Tibial nerve (tissue), 4 donors: ENCODE data around the gene PCDHB10. TPM values are rescaled to one million over a fixed set of nuclear protein-coding genes. Genes with fewer than 3 reads are reported as not detected.
"Not testable (repeated sequence)": the region's sequence is repeated elsewhere in the genome, so short reads cannot be mapped to it uniquely, and the experiment has no call there.

Experiments used
- DNase-seq, 2 donors: peaks; one replicate each; pipeline ENCODE4 v3.0.0-alpha.2; 2019; ENCODE audit warnings: low spot score in 2 of 2
- H3K27ac ChIP-seq, 4 donors: fragments of 200-600 bp; sonication (generic) in 3 of 4; one replicate each; pipeline ENCODE4 v1.5.1; 2017 to 2019; ENCODE audit warnings: mild to moderate bottlenecking in 1 of 4
- H3K27me3 ChIP-seq, 2 donors: fragments of 200-600 bp; sonication (generic) in 1 of 2; one replicate each; pipeline versions ENCODE4 v1.5.1 to v1.6.0; 2017 to 2019
- H3K36me3 ChIP-seq, 3 donors: fragments of 200-600 bp; sonication (generic); one replicate each; pipeline ENCODE4 v1.5.1; 2018 to 2019
- H3K4me1 ChIP-seq, 4 donors: fragments of 200-600 bp; sonication (generic) in 3 of 4; one replicate each; pipeline ENCODE4 v1.5.1; 2017 to 2019
- H3K4me3 ChIP-seq, 4 donors: fragments of 200-600 bp; sonication (generic) in 3 of 4; one replicate each; pipeline ENCODE4 v1.5.1; 2017 to 2019; ENCODE audit warnings: mild to moderate bottlenecking in 1 of 4, moderate library complexity in 1 of 4
- H3K9me3 ChIP-seq, 4 donors: fragments of 200-600 bp; sonication (generic) in 3 of 4; one replicate each; pipeline ENCODE4 v1.5.1; 2017 to 2019
- EP300 ChIP-seq, 2 donors: sonication (generic); formaldehyde crosslinking; IDR thresholded peaks; one replicate each; pipeline ENCODE4 v1.6.1; 2017; ENCODE audit warnings: antibody characterized with exemption in 2 of 2, mild to moderate bottlenecking in 1 of 2
- POLR2A ChIP-seq, 2 donors: fragments of 450-650 bp; IDR thresholded peaks; one replicate each; pipeline ENCODE4 v1.6.1; 2017; ENCODE audit warnings: antibody characterized with exemption in 2 of 2, mild to moderate bottlenecking in 2 of 2, moderate library complexity in 2 of 2
- WGBS, 2 donors: methylation state at CpG; one replicate each; pipeline ENCODE4 v1.1.5; 2018; 5-methylcytosine and 5-hydroxymethylcytosine counted together
- total RNA-seq, 4 donors: library from RNA; depleted of rRNA; stranded (reverse); fragments of >200 nt; gene quantifications; one replicate each; pipeline ENCODE4 v1.1.0, GENCODE V29; 2016
- TF ChIP-seq, protein P1 (sequence below), 5 experiments: fragments of 200-600 bp in 3 of 5; fragments of 450-650 bp in 2 of 5; sonication (generic) in 3 of 5; IDR thresholded peaks; one replicate each; pipeline ENCODE4 v1.5.1; 2016 to 2019; ENCODE audit warnings: antibody characterized with exemption in 5 of 5, mild to moderate bottlenecking in 3 of 5, moderate library complexity in 2 of 5

PCDHB10 gene
- total RNA-seq, 4 donors from 2014 or later = 4.8 to 10.4 (median 5.6) TPM

DNA sequence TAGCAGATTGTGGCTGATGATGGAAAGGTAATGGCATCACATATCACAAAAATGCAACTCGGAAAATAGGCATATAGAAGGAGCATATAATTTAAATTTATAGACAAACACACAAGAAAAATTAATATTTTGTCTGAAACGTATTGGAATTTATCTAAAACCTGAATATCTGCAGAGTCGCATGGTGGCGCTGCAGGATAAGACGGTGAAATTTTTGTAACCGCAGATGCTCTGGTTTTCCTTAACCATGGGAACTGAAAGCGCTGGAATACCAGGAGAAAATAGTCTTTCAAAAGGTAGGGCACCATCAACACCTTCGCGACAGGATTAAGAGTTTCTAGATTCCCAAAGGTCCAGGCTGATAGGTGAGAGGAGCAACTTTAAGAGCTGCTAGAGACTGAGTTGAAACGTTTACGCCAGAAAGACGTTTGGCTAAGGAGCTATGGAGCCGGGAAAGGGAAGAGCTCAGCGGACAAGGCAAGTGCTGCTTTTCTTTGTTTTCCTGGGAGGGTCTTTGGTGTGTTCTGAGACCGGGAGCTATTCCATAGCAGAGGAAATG, 42.0 kb downstream of the PCDHB10 start:
- H3K4me1 ChIP-seq = no peaks in the 10 kb centered on the region

DNA sequence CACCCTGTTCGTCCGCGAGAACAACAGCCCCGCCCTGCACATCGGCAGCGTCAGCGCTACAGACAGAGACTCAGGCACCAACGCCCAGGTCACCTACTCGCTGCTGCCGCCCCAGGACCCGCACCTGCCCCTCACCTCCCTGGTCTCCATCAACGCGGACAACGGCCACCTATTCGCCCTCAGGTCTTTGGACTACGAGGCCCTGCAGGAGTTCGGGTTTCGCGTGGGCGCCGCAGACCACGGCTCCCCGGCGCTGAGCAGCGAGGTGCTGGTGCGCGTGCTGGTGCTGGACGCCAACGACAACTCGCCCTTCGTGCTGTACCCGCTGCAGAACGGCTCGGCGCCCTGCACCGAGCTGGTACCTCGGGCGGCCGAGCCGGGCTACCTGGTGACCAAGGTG, 43.8 kb downstream of the PCDHB10 start:
- peaks cover 4 to 100% (median 55%) of the 10 kb centered on the region in 4 donors for H3K9me3 ChIP-seq
- not testable (repeated sequence) for H3K4me3 ChIP-seq, H3K36me3 ChIP-seq, H3K27me3 ChIP-seq, DNase-seq, H3K27ac ChIP-seq, H3K4me1 ChIP-seq
- WGBS, 2 donors = 30 to 39% methylated on average over 17 to 22 of the region's 40 CpGs

More for the DNA sequence above, 42.0 kb downstream of the PCDHB10 start:
- Histone ChIP-seq H3K36me3 (peaks cover 0 to 10% (median 0%) of the 10 kb centered on the region in 3 donors), H3K27me3 (no peaks in the 10 kb centered on the region), H3K9me3 (peaks cover 4 to 96% (median 48%) of the 10 kb centered on the region in 4 donors), H3K4me3 (peak overlapping the region in 1 of 4 donors; percentile 9), H3K27ac (no peak overlapping the region)
- no peak for DNase-seq
- TF ChIP-seq, protein P1, sequence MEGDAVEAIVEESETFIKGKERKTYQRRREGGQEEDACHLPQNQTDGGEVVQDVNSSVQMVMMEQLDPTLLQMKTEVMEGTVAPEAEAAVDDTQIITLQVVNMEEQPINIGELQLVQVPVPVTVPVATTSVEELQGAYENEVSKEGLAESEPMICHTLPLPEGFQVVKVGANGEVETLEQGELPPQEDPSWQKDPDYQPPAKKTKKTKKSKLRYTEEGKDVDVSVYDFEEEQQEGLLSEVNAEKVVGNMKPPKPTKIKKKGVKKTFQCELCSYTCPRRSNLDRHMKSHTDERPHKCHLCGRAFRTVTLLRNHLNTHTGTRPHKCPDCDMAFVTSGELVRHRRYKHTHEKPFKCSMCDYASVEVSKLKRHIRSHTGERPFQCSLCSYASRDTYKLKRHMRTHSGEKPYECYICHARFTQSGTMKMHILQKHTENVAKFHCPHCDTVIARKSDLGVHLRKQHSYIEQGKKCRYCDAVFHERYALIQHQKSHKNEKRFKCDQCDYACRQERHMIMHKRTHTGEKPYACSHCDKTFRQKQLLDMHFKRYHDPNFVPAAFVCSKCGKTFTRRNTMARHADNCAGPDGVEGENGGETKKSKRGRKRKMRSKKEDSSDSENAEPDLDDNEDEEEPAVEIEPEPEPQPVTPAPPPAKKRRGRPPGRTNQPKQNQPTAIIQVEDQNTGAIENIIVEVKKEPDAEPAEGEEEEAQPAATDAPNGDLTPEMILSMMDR (IDR thresholded peaks at IDR 0.05) = no peak
- no peak for TF ChIP-seq POLR2A (IDR thresholded peaks at IDR 0.05)
- no peak for TF ChIP-seq EP300 (IDR thresholded peaks at IDR 0.05)
- 6 to 11% methylated on average over 15 of the region's 15 CpGs for WGBS, 2 donors

DNA sequence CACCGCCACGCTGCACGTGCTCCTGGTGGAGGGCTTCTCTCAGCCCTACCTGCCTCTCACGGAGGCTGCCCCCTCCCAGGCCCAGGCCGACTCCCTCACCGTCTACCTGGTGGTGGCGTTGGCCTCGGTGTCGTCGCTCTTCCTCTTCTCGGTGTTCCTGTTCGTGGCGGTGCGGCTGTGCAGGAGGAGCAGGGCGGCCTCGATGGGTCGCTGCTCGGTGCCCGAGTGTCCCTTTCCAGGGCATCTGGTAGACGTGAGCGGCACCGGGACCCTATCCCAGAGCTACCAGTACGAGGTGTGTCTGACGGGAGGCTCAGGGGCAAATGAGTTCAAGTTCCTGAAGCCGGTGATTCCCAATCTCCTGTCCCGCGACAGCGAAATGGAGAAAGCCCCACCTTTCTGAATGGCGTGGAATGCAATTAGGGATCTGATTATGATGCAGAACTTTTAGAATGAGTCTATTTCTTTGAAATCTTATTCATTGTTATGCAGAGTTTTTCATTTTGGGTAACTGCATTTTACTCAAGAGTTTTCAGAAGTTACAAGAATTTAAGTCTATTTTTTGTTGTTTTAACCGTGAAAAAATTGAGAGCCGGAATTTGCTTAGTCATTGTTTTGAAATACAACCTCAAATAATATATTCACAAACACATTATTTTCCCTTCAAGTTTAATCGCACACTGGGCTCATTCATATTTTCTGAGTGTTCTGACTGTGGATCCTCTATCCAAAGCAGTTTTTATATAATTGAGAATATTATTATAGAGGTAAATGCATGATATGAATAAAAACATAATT, 44.6 kb downstream of the PCDHB10 start:
- 26 to 29% methylated on average over 29 to 32 of the region's 32 CpGs for WGBS, 2 donors
- DNase-seq = no peak
- no peak overlapping the region for H3K27ac ChIP-seq

DNA sequence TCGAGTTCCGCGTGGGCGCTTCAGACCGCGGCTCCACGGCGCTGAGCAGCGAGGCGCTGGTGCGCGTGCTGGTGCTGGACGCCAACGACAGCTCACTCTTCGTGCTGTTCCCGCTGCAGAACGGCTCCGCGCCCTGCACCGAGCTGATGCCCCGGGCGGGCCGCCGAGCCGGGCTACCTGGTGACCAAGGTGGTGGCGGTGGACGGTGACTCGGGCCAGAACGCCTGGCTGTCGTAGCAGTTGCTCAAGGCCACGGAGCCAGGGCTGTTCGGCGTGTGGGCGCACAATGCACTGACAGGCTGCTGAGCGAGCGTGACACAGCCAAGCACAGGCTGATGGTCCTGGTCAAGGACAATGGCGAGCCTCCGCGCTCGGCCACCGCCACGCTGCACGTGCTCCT, 49.3 kb downstream of the PCDHB10 start:
- WGBS, 2 donors = 9 to 25% methylated on average over 9 to 15 of the region's 43 CpGs
- H3K9me3 ChIP-seq = peaks cover 0 to 100% (median 59%) of the 10 kb centered on the region in 4 donors
- H3K36me3 ChIP-seq = peaks cover 0 to 9% (median 0%) of the 10 kb centered on the region in 3 donors
- no peak for DNase-seq
- TF ChIP-seq POLR2A (IDR thresholded peaks at IDR 0.05) = no peak
- no peak for TF ChIP-seq EP300 (IDR thresholded peaks at IDR 0.05)
- TF ChIP-seq, protein P1 (IDR thresholded peaks at IDR 0.05) = no peak
- H3K4me1 ChIP-seq = no peaks in the 10 kb centered on the region
- no peaks in the 10 kb centered on the region for H3K27me3 ChIP-seq
- H3K27ac ChIP-seq = no peak overlapping the region
- no peak overlapping the region for H3K4me3 ChIP-seq

More for the DNA sequence above, 44.6 kb downstream of the PCDHB10 start:
- no peak overlapping the region for H3K4me3 ChIP-seq
- no peaks in the 10 kb centered on the region for H3K27me3 ChIP-seq
- no peaks in the 10 kb centered on the region for H3K4me1 ChIP-seq
- peaks cover 0 to 10% (median 0%) of the 10 kb centered on the region in 3 donors for H3K36me3 ChIP-seq
- TF ChIP-seq EP300 (IDR thresholded peaks at IDR 0.05) = no peak
- no peak for TF ChIP-seq POLR2A (IDR thresholded peaks at IDR 0.05)
- TF ChIP-seq, protein P1 (IDR thresholded peaks at IDR 0.05) = no peak
- H3K9me3 ChIP-seq = peaks cover 4 to 100% (median 57%) of the 10 kb centered on the region in 4 donors

Other genes with a start within 250 kb of the PCDHB10 start
- gene PCDHAC2, start 225.9 kb upstream of the PCDHB10 start, total RNA-seq = 1 to 10 TPM in 3 of 4 donors, under 1 TPM in 1; 0.78 to 4.2 (median 2.5) TPM
- under 1 TPM in 1 of 4 donors, not detected in 3; 0.21 TPM for gene PCDHB1, start 141.0 kb upstream of the PCDHB10 start, total RNA-seq
- 1 to 10 TPM; 1.7 to 7.5 (median 4.6) TPM for gene PCDHB2, start 97.7 kb upstream of the PCDHB10 start, total RNA-seq
- 1 to 10 TPM; 3.9 to 7.4 (median 4.9) TPM for gene PCDHB3, start 91.9 kb upstream of the PCDHB10 start, total RNA-seq
- gene PCDHB4, start 70.5 kb upstream of the PCDHB10 start, total RNA-seq = 10 to 100 TPM in 3 of 4 donors, 1 to 10 TPM in 1; 7.3 to 19.8 (median 14.8) TPM
- gene PCDHB5, start 57.1 kb upstream of the PCDHB10 start, total RNA-seq = 10 to 100 TPM in 2 of 4 donors, 1 to 10 TPM in 2; 5.9 to 15.5 (median 9.6) TPM
- 1 to 10 TPM; 1.8 to 3.7 (median 2.4) TPM for gene PCDHB6, start 42.3 kb upstream of the PCDHB10 start, total RNA-seq
- 1 to 10 TPM; 4.4 to 7.1 (median 5.5) TPM for gene PCDHB7, start 19.7 kb upstream of the PCDHB10 start, total RNA-seq
- gene PCDHB8, start 14.6 kb upstream of the PCDHB10 start, total RNA-seq = 1 to 10 TPM; 1.0 to 4.2 (median 3.5) TPM
- 10 to 100 TPM in 3 of 4 donors, 1 to 10 TPM in 1; 9.2 to 17.7 (median 14.6) TPM for gene PCDHB16, start 10.0 kb upstream of the PCDHB10 start, total RNA-seq
- 1 to 10 TPM; 4.6 to 9.2 (median 7.4) TPM for gene PCDHB9, start 5.2 kb upstream of the PCDHB10 start, total RNA-seq
- gene PCDHB11, start 7.3 kb downstream of the PCDHB10 start, total RNA-seq = 1 to 10 TPM; 6.9 to 8.6 (median 7.6) TPM
- 10 to 100 TPM in 3 of 4 donors, 1 to 10 TPM in 1; 5.7 to 12.6 (median 12.2) TPM for gene PCDHB12, start 16.4 kb downstream of the PCDHB10 start, total RNA-seq
- gene PCDHB13, start 21.6 kb downstream of the PCDHB10 start, total RNA-seq = 1 to 10 TPM; 8.2 to 9.8 (median 9.2) TPM
- gene PCDHB14, start 31.0 kb downstream of the PCDHB10 start, total RNA-seq = 10 to 100 TPM in 2 of 4 donors, 1 to 10 TPM in 2; 6.6 to 13.0 (median 10.3) TPM
- 1 to 10 TPM; 5.4 to 7.6 (median 6.4) TPM for gene PCDHB15, start 53.0 kb downstream of the PCDHB10 start, total RNA-seq
- gene SLC25A2, start 111.7 kb downstream of the PCDHB10 start, total RNA-seq = 1 to 10 TPM in 1 of 4 donors, under 1 TPM in 1, not detected in 2; 0.42 to 4.8 TPM
- 10 to 100 TPM; 49.5 to 80.0 (median 59.5) TPM for gene TAF7, start 128.4 kb downstream of the PCDHB10 start, total RNA-seq
- 1 to 10 TPM in 3 of 4 donors, under 1 TPM in 1; 0.90 to 2.5 (median 1.8) TPM for gene PCDHGA1, start 138.2 kb downstream of the PCDHB10 start, total RNA-seq
- 10 to 100 TPM in 3 of 4 donors, 1 to 10 TPM in 1; 9.6 to 20.4 (median 12.7) TPM for gene PCDHGA2, start 146.4 kb downstream of the PCDHB10 start, total RNA-seq
- 10 to 100 TPM in 1 of 4 donors, 1 to 10 TPM in 3; 6.5 to 10.5 (median 8.7) TPM for gene PCDHGA3, start 151.5 kb downstream of the PCDHB10 start, total RNA-seq
- gene PCDHGB1, start 157.7 kb downstream of the PCDHB10 start, total RNA-seq = 1 to 10 TPM; 4.3 to 8.4 (median 6.8) TPM
- 10 to 100 TPM in 2 of 4 donors, 1 to 10 TPM in 2; 5.1 to 13.5 (median 9.2) TPM for gene PCDHGA4, start 162.7 kb downstream of the PCDHB10 start, total RNA-seq
- gene PCDHGB2, start 167.6 kb downstream of the PCDHB10 start, total RNA-seq = 10 to 100 TPM in 2 of 4 donors, 1 to 10 TPM in 2; 9.2 to 14.0 (median 10.4) TPM
- gene PCDHGA5, start 171.8 kb downstream of the PCDHB10 start, total RNA-seq = 10 to 100 TPM in 3 of 4 donors, 1 to 10 TPM in 1; 8.2 to 13.2 (median 12.1) TPM
- 10 to 100 TPM in 2 of 4 donors, 1 to 10 TPM in 2; 7.8 to 12.4 (median 10.1) TPM for gene PCDHGB3, start 177.9 kb downstream of the PCDHB10 start, total RNA-seq
- gene PCDHGA6, start 181.5 kb downstream of the PCDHB10 start, total RNA-seq = 10 to 100 TPM in 2 of 4 donors, 1 to 10 TPM in 2; 7.4 to 12.3 (median 10.1) TPM
- gene PCDHGA7, start 190.4 kb downstream of the PCDHB10 start, total RNA-seq = 10 to 100 TPM in 1 of 4 donors, 1 to 10 TPM in 3; 7.6 to 12.2 (median 9.2) TPM
- 10 to 100 TPM in 3 of 4 donors, 1 to 10 TPM in 1; 9.3 to 12.3 (median 11.1) TPM for gene PCDHGB4, start 195.3 kb downstream of the PCDHB10 start, total RNA-seq
- 1 to 10 TPM; 5.5 to 9.3 (median 6.6) TPM for gene PCDHGA8, start 200.3 kb downstream of the PCDHB10 start, total RNA-seq
- 10 to 100 TPM in 3 of 4 donors, 1 to 10 TPM in 1; 9.9 to 22.4 (median 16.2) TPM for gene PCDHGB5, start 205.6 kb downstream of the PCDHB10 start, total RNA-seq
- gene PCDHGA9, start 210.4 kb downstream of the PCDHB10 start, total RNA-seq = 10 to 100 TPM in 3 of 4 donors, 1 to 10 TPM in 1; 8.4 to 13.8 (median 11.9) TPM
- 10 to 100 TPM in 3 of 4 donors, 1 to 10 TPM in 1; 9.2 to 16.8 (median 13.9) TPM for gene PCDHGB6, start 215.7 kb downstream of the PCDHB10 start, total RNA-seq
- gene PCDHGA10, start 220.6 kb downstream of the PCDHB10 start, total RNA-seq = 10 to 100 TPM in 2 of 4 donors, 1 to 10 TPM in 2; 7.6 to 15.0 (median 10.6) TPM
- gene PCDHGB7, start 225.3 kb downstream of the PCDHB10 start, total RNA-seq = 10 to 100 TPM; 14.6 to 19.2 (median 18.0) TPM
- gene PCDHGA11, start 228.7 kb downstream of the PCDHB10 start, total RNA-seq = 1 to 10 TPM; 8.3 to 9.3 (median 8.9) TPM
- 10 to 100 TPM in 2 of 4 donors, 1 to 10 TPM in 2; 7.9 to 19.8 (median 10.1) TPM for gene PCDHGA12, start 238.2 kb downstream of the PCDHB10 start, total RNA-seq